Measurements from ENCODE around the gene GCK.
A peak's percentile ranks its signal among the peaks of the same experiment; 100 is the strongest.

The GCK gene

GRCh38 chr7:44155191-44156185 lies 33.8 kb downstream of the GCK start:
- DNase-seq (ENCODE audit: low read depth in 2 of 2), result no peak

GRCh38 chr7:44154703-44155102 lies 34.5 kb downstream of the GCK start:
- DNase-seq (ENCODE audit: low read depth in 2 of 2), result no peak

DNA sequence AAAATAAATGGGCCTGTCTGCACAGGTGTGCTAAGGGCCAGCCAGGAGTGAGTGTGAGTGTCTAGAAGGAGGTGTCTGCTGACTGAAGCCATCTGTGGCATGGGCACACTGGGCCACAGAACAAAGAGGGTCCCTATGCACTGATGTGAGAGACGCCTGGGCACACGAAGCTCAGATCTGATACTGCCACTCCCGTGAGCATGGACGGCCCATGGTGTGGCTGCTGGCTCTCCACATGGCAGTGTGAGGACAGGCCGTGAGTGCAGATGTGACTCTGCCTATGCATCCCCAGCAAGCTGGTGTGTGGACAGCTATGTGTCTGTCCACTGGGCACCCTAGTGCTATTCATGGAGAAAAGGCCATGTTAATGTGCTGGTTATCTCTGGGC lies 35.3 kb downstream of the GCK start:
- DNase-seq (ENCODE audit: low read depth in 2 of 2), result no peak

DNA sequence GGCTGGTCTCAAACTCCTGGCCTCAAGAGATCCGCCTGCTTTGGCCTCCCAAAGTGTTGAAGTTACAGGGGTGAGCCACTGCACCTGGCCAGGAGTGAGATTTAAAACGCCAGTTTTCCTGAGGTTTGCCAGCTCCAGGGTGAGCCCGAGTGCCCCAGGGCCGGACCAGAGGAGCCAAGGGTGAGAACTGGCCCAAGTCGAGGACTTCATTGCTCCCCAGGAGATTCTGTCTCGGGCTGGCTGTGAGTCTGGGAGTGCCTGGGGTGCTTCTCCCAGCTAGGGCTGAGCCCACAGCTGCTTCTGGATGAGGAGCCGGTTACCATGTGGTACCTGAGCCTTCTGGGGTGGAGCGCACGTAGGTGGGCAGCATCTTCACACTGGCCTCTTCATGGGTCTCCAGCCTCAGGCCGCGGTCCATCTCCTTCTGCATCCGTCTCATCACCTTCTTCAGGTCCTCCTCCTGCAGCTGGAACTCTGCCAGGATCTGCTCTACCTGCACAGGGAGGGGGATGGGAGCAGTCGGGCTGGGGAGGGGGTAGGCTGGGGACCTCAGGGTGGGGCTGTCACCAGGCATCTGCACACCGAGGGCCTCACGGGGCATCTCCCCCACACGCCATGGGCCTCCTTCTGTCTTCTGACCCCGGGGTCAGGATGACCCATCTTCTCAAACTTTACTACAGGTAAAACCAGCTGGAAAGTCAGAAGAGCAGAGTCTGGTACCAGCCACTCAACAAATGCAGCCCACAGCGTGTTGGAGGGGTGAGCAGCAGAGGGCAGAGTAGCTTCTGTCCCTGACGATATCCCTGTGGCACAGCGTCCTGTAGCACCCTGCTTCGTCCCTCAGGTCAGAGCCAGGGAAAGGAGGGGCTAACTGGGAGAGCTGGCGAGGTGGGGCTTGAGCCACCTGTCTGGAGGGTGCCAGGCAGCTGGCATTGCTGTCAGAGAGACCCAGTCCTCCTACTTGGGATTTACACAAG lies 36.0 kb downstream of the GCK start:
- no peak for DNase-seq (ENCODE audit: low read depth in 2 of 2)

GRCh38 chr7:44151956-44152355 lies 37.3 kb downstream of the GCK start:
- DNase-seq (ENCODE audit: low read depth in 2 of 2), result no peak

GRCh38 chr7:44150966-44151941 lies 38.0 kb downstream of the GCK start:
- DNase-seq (ENCODE audit: low read depth in 2 of 2), result no peak

GRCh38 chr7:44150466-44150832 lies 38.8 kb downstream of the GCK start:
- no peak for DNase-seq (ENCODE audit: low read depth in 2 of 2)

GRCh38 chr7:44149571-44150465 lies 39.4 kb downstream of the GCK start:
- DNase-seq (ENCODE audit: low read depth in 2 of 2), result no peak

- no peak for DNase-seq (ENCODE audit: low read depth in 2 of 2)
Measured at GRCh38 chr7:44148961-44149536, 40.2 kb downstream of the GCK start.

DNA sequence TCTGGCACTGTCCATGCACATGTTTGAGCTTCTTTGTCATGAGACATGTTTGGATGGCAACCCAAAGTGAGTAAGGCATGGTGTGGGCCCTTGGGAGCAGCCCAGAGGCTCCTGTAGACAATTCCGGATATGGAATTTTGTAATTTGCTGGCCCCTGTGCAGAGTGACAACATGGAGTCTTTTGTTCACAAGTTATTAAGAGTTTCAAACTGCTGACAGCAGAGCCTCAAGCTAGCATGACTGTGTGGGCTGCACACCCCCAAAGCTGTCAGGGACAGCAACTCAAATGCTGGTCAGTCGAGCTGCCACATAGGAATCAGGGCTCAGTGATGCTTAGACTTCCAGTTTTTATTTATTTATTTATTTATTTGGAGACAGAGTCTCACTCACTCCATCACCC lies 41.1 kb downstream of the GCK start:
- DNase-seq (ENCODE audit: low read depth in 2 of 2), result no peak

GRCh38 chr7:44147026-44147991 lies 41.9 kb downstream of the GCK start:
- no peak for DNase-seq (ENCODE audit: low read depth in 2 of 2)

- DNase-seq (ENCODE audit: low read depth in 2 of 2), result peak in 1 of 2 donors; percentile 17
Measured at GRCh38 chr7:44145969-44146911, 43.0 kb downstream of the GCK start.

DNA sequence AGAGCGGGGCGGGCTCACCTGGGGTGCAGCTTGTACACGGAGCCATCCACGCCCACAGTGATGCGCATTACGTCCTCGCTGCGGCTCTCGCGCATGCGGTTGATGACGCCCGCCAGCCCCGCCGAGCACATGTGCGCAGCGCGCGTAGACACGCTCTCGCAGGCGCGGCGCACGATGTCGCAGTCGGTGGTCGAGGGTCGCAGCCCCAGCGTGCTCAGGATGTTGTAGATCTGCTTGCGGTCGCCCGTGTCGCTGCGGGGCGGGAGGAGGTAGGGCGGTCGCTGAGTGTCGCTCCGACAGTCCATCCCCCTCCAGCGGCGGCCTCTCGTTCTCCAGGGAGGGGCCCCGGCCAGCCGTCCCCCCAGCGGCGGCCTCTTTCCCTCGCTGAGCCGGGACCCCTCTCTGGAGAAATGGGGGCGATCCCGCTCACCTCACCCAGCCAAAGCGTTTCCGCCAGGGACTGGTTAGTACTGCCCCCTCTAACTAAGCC lies 43.7 kb downstream of the GCK start:
- peak in 1 of 2 donors; percentile 30 for DNase-seq (ENCODE audit: low read depth in 2 of 2)

DNA sequence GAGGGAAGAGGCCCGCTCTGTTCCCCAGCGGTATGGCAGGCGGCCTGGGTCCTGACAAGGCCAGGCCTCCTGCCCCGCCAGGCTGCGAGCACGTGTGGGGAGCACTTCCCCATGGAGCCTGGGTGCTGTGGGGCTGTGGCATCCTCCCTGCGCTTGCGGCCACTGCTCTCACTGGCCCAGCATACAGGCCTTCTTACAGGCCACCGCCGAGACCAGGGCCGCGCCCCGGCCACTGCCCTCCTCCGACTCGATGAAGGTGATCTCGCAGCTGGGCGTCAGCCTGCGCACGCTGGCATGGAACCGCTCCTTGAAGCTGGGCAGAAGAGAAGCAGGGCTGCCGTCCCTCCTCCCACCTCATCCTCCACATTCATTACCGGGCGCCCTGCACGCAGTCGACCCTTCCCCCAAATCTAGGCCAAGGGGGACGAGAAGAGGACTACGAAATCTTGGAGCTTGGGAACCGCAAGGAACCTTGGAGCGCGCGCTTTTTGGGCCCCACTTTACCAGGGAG lies 44.2 kb downstream of the GCK start:
- DNase-seq (ENCODE audit: low read depth in 2 of 2), result no peak

GRCh38 chr7:44144426-44144967 lies 44.7 kb downstream of the GCK start:
- DNase-seq (ENCODE audit: low read depth in 2 of 2), result no peak

DNA sequence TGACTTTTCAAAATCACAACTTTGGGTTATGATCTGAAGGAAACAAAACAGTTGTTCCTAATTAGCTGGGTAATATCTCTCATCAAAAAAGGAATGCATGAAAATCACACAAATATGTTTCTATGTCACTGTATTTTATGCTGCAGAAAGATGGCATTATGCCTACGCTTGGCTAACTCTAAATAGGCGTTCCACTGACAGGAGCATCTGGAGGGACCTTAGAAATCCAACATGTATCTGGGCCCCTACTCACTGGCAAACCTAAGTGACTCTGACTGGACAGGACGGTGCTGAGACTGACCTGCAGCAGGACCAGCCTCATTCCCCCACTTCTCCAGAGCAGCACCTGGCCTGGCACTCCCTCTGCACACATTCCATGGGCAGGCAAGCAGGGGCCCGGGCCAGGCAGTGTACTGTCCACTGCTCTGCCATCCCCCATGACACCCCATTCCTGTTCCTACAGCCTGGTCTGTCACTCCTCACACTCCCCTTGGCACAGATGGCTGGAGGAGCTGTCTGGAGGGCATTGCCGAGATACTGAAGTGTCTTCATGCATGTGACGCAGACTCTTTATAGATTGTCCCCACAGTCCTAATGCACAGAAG lies 45.5 kb downstream of the GCK start:
- no peak for DNase-seq (ENCODE audit: low read depth in 2 of 2)

Data from stimulated activated CD8-positive, alpha-beta memory T cell treated with anti-CD3 and anti-CD28 coated beads, Interleukin-2, amount 100 ng/mL, for 1 hour (primary cell).